Gastroesophageal sphincter (tissue), 4 donors: ENCODE measurements around the gene SCAPER. TPM values are rescaled to one million over a fixed set of nuclear protein-coding genes. Genes with fewer than 3 reads are reported as not detected.

Source experiments
- ATAC-seq: fragments of 150-250 bp; one replicate; pipeline ENCODE4 v1.9.1; 2016; ENCODE audit warnings: mild to moderate bottlenecking, moderate library complexity
- H3K27ac ChIP-seq, 4 donors: fragments of 200-600 bp; sonication (generic) in 3 of 4; 1 replicate in 3 of 4; 2 replicates in 1 of 4; pipeline ENCODE4 v1.5.1; 2016 to 2019
- H3K27me3 ChIP-seq: fragments of 200-600 bp; sonication (generic); one replicate; pipeline ENCODE4 v1.5.1; 2019
- H3K36me3 ChIP-seq, 2 donors: fragments of 200-600 bp; sonication (generic); one replicate each; pipeline ENCODE4 v1.5.1; 2019; ENCODE audit warnings: control low read depth in 1 of 2
- H3K4me1 ChIP-seq, 3 donors: fragments of 200-600 bp; sonication (generic); 1 replicate in 2 of 3; 2 replicates in 1 of 3; pipeline ENCODE4 v1.5.1; 2016 to 2019; ENCODE audit warnings: control low read depth in 2 of 3
- H3K4me3 ChIP-seq, 2 donors: fragments of 200-600 bp; sonication (generic); one replicate each; pipeline ENCODE4 v1.5.1; 2019; ENCODE audit warnings: mild to moderate bottlenecking in 1 of 2, moderate library complexity in 1 of 2
- H3K9me3 ChIP-seq, 3 donors: fragments of 200-600 bp; sonication (generic); one replicate each; pipeline ENCODE4 v1.5.1; 2017 to 2019; ENCODE audit warnings: control low read depth in 2 of 3
- CTCF ChIP-seq, 4 experiments: fragments of 200-600 bp in 2 of 4; fragments of 450-650 bp in 2 of 4; sonication (generic) in 1 of 4; IDR thresholded peaks; one replicate each; pipeline ENCODE4 v1.5.1; 2017 to 2019; ENCODE audit warnings: antibody characterized with exemption in 4 of 4, mild to moderate bottlenecking in 2 of 4, moderate library complexity in 2 of 4
- EP300 ChIP-seq: sonication (generic); formaldehyde crosslinking; IDR thresholded peaks from one replicate; pipeline ENCODE4 v1.6.1; 2017; ENCODE audit warnings: antibody characterized with exemption, mild to moderate bottlenecking
- POLR2A ChIP-seq, 2 donors: fragments of 450-650 bp; IDR thresholded peaks; one replicate each; pipeline ENCODE4 v1.6.1; 2017; ENCODE audit warnings: antibody characterized with exemption in 2 of 2, mild to moderate bottlenecking in 2 of 2, moderate library complexity in 1 of 2
- POLR2AphosphoS5 ChIP-seq: sonication (generic); formaldehyde crosslinking; IDR thresholded peaks from one replicate; pipeline ENCODE4 v1.6.1; 2017; ENCODE audit warnings: antibody characterized with exemption
- WGBS, 2 donors: methylation state at CpG; one replicate each; pipeline ENCODE4 v1.1.5; 2018; ENCODE audit warnings: low coverage in 1 of 2; 5-methylcytosine and 5-hydroxymethylcytosine counted together
- total RNA-seq, 4 donors: library from RNA; depleted of rRNA; stranded (reverse); fragments of >200 nt; gene quantifications; one replicate each; pipeline ENCODE4 v1.1.0, GENCODE V29; 2016

The SCAPER gene
- total RNA-seq, 4 donors from 2014 or later = 21.5 to 34.3 (median 28.7) TPM

- WGBS, 2 donors = 88 to 100% methylated on average over 1 of the region's 1 CpG
- no peak overlapping the region for H3K27ac ChIP-seq
- no peak for ATAC-seq
- no peaks in the 10 kb centered on the region for H3K9me3 ChIP-seq
- H3K27me3 ChIP-seq = no peaks in the 10 kb centered on the region
- H3K4me3 ChIP-seq = no peak overlapping the region
- no peaks in the 10 kb centered on the region for H3K36me3 ChIP-seq
- no peaks in the 10 kb centered on the region for H3K4me1 ChIP-seq
- TF ChIP-seq POLR2AphosphoS5 (no peak), EP300 (no peak), POLR2A (IDR thresholded peaks at IDR 0.05) (no peak), CTCF (IDR thresholded peaks at IDR 0.05) (no peak)
Measured at GRCh38 chr15:76449455-76449854, 455.7 kb downstream of the SCAPER start.

- ATAC-seq = no peak
- Histone ChIP-seq H3K27ac (no peak overlapping the region), H3K27me3 (no peaks in the 10 kb centered on the region), H3K4me1 (no peaks in the 10 kb centered on the region), H3K36me3 (no peaks in the 10 kb centered on the region), H3K4me3 (no peak overlapping the region), H3K9me3 (no peaks in the 10 kb centered on the region)
- no peak for TF ChIP-seq EP300
- TF ChIP-seq POLR2AphosphoS5 = no peak
- no peak for TF ChIP-seq CTCF (IDR thresholded peaks at IDR 0.05)
- no peak for TF ChIP-seq POLR2A (IDR thresholded peaks at IDR 0.05)
- WGBS, 2 donors = 63 to 68% methylated on average over 2 of the region's 2 CpGs
Measured at GRCh38 chr15:76448755-76449154, 456.4 kb downstream of the SCAPER start.

DNA sequence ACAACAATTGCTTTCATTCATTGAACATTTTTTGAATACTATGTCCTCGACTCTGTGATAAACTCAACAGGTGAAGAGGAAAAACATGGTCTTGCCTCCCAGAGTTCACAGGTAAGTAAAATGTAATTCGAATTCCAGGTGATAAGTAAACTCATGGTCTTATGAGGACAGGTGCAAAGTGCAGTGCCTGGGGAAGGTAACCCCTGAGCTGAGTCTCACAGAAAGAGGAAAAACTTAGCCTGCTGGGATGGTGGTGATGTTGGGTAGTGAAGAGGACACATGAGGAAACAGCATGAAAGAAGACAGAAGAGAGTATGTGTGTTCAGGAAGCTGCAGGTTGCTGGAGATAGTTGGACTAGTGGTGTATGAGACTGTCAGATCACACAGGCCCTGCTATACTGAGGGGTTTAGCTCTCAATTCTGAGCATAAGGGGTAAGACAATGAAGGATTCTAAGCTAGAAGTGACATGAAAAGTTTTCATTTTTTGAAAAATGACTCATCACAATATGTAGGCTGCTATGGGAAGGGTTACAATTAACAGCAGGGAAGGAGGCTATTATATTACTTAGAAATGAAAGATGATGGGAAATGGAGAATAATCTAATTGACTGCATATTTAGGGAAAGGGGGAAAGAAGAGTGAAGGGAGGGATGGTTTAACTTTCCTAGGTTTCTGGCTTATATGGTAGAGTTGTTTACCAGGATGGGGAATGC is 457.3 kb downstream of the SCAPER start:
- no peak for TF ChIP-seq POLR2A (IDR thresholded peaks at IDR 0.05)
- no peak for TF ChIP-seq EP300
- TF ChIP-seq CTCF (IDR thresholded peaks at IDR 0.05) = no peak
- no peak for TF ChIP-seq POLR2AphosphoS5
- H3K27ac ChIP-seq = no peak overlapping the region
- no peaks in the 10 kb centered on the region for H3K4me1 ChIP-seq
- H3K4me3 ChIP-seq = no peak overlapping the region
- H3K36me3 ChIP-seq = no peaks in the 10 kb centered on the region
- no peaks in the 10 kb centered on the region for H3K27me3 ChIP-seq
- no peak for ATAC-seq
- WGBS, 2 donors = 100% methylated on average over 2 of the region's 2 CpGs
- H3K9me3 ChIP-seq = no peaks in the 10 kb centered on the region

DNA sequence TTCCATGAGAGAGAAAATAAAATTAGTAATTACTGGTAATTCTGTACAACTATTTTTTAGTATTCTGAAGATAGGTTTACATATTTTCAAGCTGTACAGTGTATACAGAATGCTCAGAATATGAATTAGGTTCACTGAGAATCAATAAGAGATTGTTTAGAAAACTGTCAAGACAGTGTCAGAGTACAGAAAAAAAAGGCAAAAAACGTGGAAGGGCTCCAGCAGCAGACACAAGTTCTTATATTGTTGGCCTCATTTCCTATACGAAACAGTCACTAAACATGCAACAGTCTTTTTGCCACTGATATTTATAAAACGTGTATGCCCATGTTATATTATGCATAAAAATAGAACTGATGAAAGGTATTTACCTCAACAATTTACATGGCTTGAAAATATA is 464.7 kb downstream of the SCAPER start:
- H3K4me3 ChIP-seq = no peak overlapping the region
- no peak for TF ChIP-seq CTCF (IDR thresholded peaks at IDR 0.05)
- TF ChIP-seq EP300 = no peak
- TF ChIP-seq POLR2A (IDR thresholded peaks at IDR 0.05) = no peak
- no peak for TF ChIP-seq POLR2AphosphoS5
- H3K27ac ChIP-seq = no peak overlapping the region
- no peaks in the 10 kb centered on the region for H3K36me3 ChIP-seq
- no peak for ATAC-seq
- H3K4me1 ChIP-seq = no peaks in the 10 kb centered on the region
- WGBS, 2 donors = 16 to 39% methylated on average over 3 of the region's 3 CpGs
- H3K9me3 ChIP-seq = no peaks in the 10 kb centered on the region
- H3K27me3 ChIP-seq = no peaks in the 10 kb centered on the region

- TF ChIP-seq CTCF (IDR thresholded peaks at IDR 0.05) (no peak), POLR2A (IDR thresholded peaks at IDR 0.05) (no peak), EP300 (no peak), POLR2AphosphoS5 (no peak)
- ATAC-seq = no peak
- H3K4me1 ChIP-seq = no peaks in the 10 kb centered on the region
- no peak overlapping the region for H3K4me3 ChIP-seq
- H3K36me3 ChIP-seq = no peaks in the 10 kb centered on the region
- no peaks in the 10 kb centered on the region for H3K9me3 ChIP-seq
- H3K27me3 ChIP-seq = no peaks in the 10 kb centered on the region
- no peak overlapping the region for H3K27ac ChIP-seq
Measured at GRCh38 chr15:76439542-76439941, 465.6 kb downstream of the SCAPER start.
